Measurements from ENCODE around the gene KRT76.

Gene KRT76

GRCh38 chr12:52821071-52821730, 44.1 kb upstream of the KRT76 start:
- H3K4me3 ChIP-seq (ENCODE audit: low read depth, low read length): no peak overlapping the region
- in situ Hi-C loops (cut with HindIII; ENCODE audit: low sequenced_read_pairs): no loop called here
- no peak for TF ChIP-seq CTCF (IDR thresholded peaks at IDR 0.05; ENCODE audit: low read depth, low read length)
- no peak for DNase-seq (ENCODE audit: low read depth, low spot score)

- DNase-seq (ENCODE audit: low read depth, low spot score): no peak
- H3K4me3 ChIP-seq (ENCODE audit: low read depth, low read length): no peak overlapping the region
- in situ Hi-C loops (cut with HindIII; ENCODE audit: low sequenced_read_pairs): no loop called here
- no peak for TF ChIP-seq CTCF (IDR thresholded peaks at IDR 0.05; ENCODE audit: low read depth, low read length)
Observed at GRCh38 chr12:52820521-52820920, 43.4 kb upstream of the KRT76 start.

- in situ Hi-C loops (cut with HindIII; ENCODE audit: low sequenced_read_pairs): no loop called here
- TF ChIP-seq CTCF (IDR thresholded peaks at IDR 0.05; ENCODE audit: low read depth, low read length): no peak
- no peak overlapping the region for H3K4me3 ChIP-seq (ENCODE audit: low read depth, low read length)
- DNase-seq (ENCODE audit: low read depth, low spot score): no peak
Observed at GRCh38 chr12:52819731-52820510, 42.8 kb upstream of the KRT76 start.

GRCh38 chr12:52818887-52819420, 41.8 kb upstream of the KRT76 start:
- no peak overlapping the region for H3K4me3 ChIP-seq (ENCODE audit: low read depth, low read length)
- in situ Hi-C loops (cut with HindIII; ENCODE audit: low sequenced_read_pairs): no loop called here
- no peak for DNase-seq (ENCODE audit: low read depth, low spot score)
- no peak for TF ChIP-seq CTCF (IDR thresholded peaks at IDR 0.05; ENCODE audit: low read depth, low read length)

- in situ Hi-C loops (cut with HindIII; ENCODE audit: low sequenced_read_pairs): no loop called here
- no peak for TF ChIP-seq CTCF (IDR thresholded peaks at IDR 0.05; ENCODE audit: low read depth, low read length)
- no peak for DNase-seq (ENCODE audit: low read depth, low spot score)
- no peak overlapping the region for H3K4me3 ChIP-seq (ENCODE audit: low read depth, low read length)
Observed at GRCh38 chr12:52818388-52818787, 41.2 kb upstream of the KRT76 start.

GRCh38 chr12:52817699-52818238, 40.6 kb upstream of the KRT76 start:
- no peak for DNase-seq (ENCODE audit: low read depth, low spot score)
- TF ChIP-seq CTCF (IDR thresholded peaks at IDR 0.05; ENCODE audit: low read depth, low read length): no peak
- in situ Hi-C loops (cut with HindIII; ENCODE audit: low sequenced_read_pairs): no loop called here
- H3K4me3 ChIP-seq (ENCODE audit: low read depth, low read length): no peak overlapping the region
